ENCODE data around the gene RUFY3.
A peak's percentile ranks its signal among the peaks of the same experiment; 100 is the strongest.

RUFY3 gene

GRCh38 chr4:70743731-70744130 lies 22.0 kb downstream of the RUFY3 start:
- DNase-seq (ENCODE audit: low spot score): no peak
- no peak for TF ChIP-seq CTCF (IDR thresholded peaks at IDR 0.05; ENCODE audit: extremely low read depth, missing control alignments)

- DNase-seq (ENCODE audit: low spot score): no peak
- no peak for TF ChIP-seq CTCF (IDR thresholded peaks at IDR 0.05; ENCODE audit: extremely low read depth, missing control alignments)
Observed at GRCh38 chr4:70746179-70746839, 24.5 kb downstream of the RUFY3 start.

GRCh38 chr4:70747874-70748273 lies 26.1 kb downstream of the RUFY3 start:
- no peak for DNase-seq (ENCODE audit: low spot score)
- TF ChIP-seq CTCF (IDR thresholded peaks at IDR 0.05; ENCODE audit: extremely low read depth, missing control alignments): no peak

GRCh38 chr4:70749313-70749712 lies 27.5 kb downstream of the RUFY3 start:
- peak; percentile 22 for DNase-seq (ENCODE audit: low spot score)
- TF ChIP-seq CTCF (IDR thresholded peaks at IDR 0.05; ENCODE audit: extremely low read depth, missing control alignments): no peak

- no peak for TF ChIP-seq CTCF (IDR thresholded peaks at IDR 0.05; ENCODE audit: extremely low read depth, missing control alignments)
- DNase-seq (ENCODE audit: low spot score): no peak
Observed at GRCh38 chr4:70752236-70752635, 30.5 kb downstream of the RUFY3 start.

GRCh38 chr4:70753630-70754029 lies 31.9 kb downstream of the RUFY3 start:
- no peak for TF ChIP-seq CTCF (IDR thresholded peaks at IDR 0.05; ENCODE audit: extremely low read depth, missing control alignments)
- no peak for DNase-seq (ENCODE audit: low spot score)

GRCh38 chr4:70754470-70754869 lies 32.7 kb downstream of the RUFY3 start:
- DNase-seq (ENCODE audit: low spot score): peak; percentile 30

More at GRCh38 chr4:70754470-70754869, 32.7 kb downstream of the RUFY3 start:
- no peak for TF ChIP-seq CTCF (IDR thresholded peaks at IDR 0.05; ENCODE audit: extremely low read depth, missing control alignments)
